ENCODE results near the gene COBL. TPM values are rescaled to one million over a fixed set of nuclear protein-coding genes. Genes with fewer than 3 reads are reported as not detected.

The COBL gene
- total and polyA plus RNA-seq, 2 of the 8 experiments (the other 6 are each of a cell fraction or from before 2014, with no cell fraction given): 13.8 to 40.4 TPM

DNA sequence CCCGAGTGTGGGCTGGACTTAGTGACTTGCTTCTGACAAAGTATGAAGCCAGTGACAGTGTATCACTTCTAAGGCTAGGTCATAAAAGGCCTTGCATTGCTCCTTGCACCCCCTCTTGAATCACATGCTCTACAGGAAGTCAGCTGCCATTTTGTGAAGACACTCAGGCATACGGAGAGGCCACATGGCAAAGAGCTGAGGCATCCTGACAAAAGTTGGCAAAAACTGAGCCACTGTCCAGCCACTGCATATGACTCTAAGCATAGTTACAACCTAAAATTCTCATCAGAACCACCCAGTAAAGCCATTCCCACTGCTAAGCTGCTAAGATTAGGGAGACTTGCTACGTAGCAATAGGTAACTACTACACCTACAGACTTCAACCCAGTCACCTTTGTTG is 18.6 kb downstream of the COBL start:
- Histone ChIP-seq H3K9ac (replicated peaks in 1 of 4; ENCODE audit: extremely low read depth in 1 of 4, low read depth in 3 of 4, low read length in 3 of 4) (no peak overlapping the region), H3K79me2 (ENCODE audit: control insufficient read depth in 1 of 2, insufficient read depth in 2 of 2, low read length in 2 of 2) (peaks cover 6 to 82% of the 10 kb centered on the region in 2 experiments; a peak in 3 of 4 replicates), H3K23ac (ENCODE audit: insufficient read length) (no peak overlapping the region), H3K4ac (replicated peaks; ENCODE audit: insufficient read length, low read depth, low read length) (no peak overlapping the region), H4K20me1 (replicated peaks in 1 of 2; ENCODE audit: control insufficient read depth in 1 of 2, insufficient read depth in 2 of 2, low read length in 2 of 2) (peaks cover 0 to 5% of the 10 kb centered on the region in 2 experiments), H3K23me2 (ENCODE audit: low read depth, low read length) (no peaks in the 10 kb centered on the region), H3K27me3 (replicated peaks in 1 of 4; ENCODE audit: control insufficient read depth in 3 of 4, extremely low read depth in 1 of 4, insufficient read depth in 3 of 4, low read length in 3 of 4) (no peaks in the 10 kb centered on the region), H2AFZ (ENCODE audit: low read length) (no peak overlapping the region), H4K8ac (ENCODE audit: extremely low read depth, insufficient read depth, low read length) (no peak overlapping the region), H3K4me2 (ENCODE audit: insufficient read depth in 1 of 2, low read depth in 2 of 2, low read length in 2 of 2) (no peak overlapping the region), H2BK20ac (ENCODE audit: low read length) (no peak overlapping the region), H2BK12ac (ENCODE audit: low read depth, low read length) (no peak overlapping the region), H3K9me3 (ENCODE audit: insufficient read depth in 2 of 2, low read depth in 1 of 2, low read length in 1 of 2) (no peaks in the 10 kb centered on the region), H2BK15ac (ENCODE audit: low read length) (no peak overlapping the region), H2AK5ac (ENCODE audit: low read depth, low read length) (no peak overlapping the region), H3K79me1 (ENCODE audit: low read depth, low read length) (peaks cover 5% of the 10 kb centered on the region; the same call in 1 of the 2 replicates), H3K56ac (replicated peaks; ENCODE audit: insufficient read length, low read depth, low read length) (no peak overlapping the region), H2BK5ac (ENCODE audit: low read depth, low read length) (no peak overlapping the region), H3K36me3 (ENCODE audit: control insufficient read depth in 2 of 4, insufficient read depth in 4 of 4, low read length in 3 of 4) (no peaks in the 10 kb centered on the region), H3K18ac (ENCODE audit: extremely low read depth, low read length) (no peak overlapping the region), H3K14ac (ENCODE audit: insufficient read length) (no peak overlapping the region), H4K5ac (ENCODE audit: insufficient read length, low read depth, low read length) (no peak overlapping the region), H3K27ac (ENCODE audit: low read depth, low read length) (no peak overlapping the region), H3K4me1 (replicated peaks in 1 of 4; ENCODE audit: control insufficient read depth in 3 of 4, insufficient read depth in 4 of 4, low read length in 3 of 4) (peaks cover 0 to 6% (median 5%) of the 10 kb centered on the region in 4 experiments; a peak in 3 of 7 replicates), H2BK120ac (replicated peaks; ENCODE audit: low read depth, low read length) (no peak overlapping the region), H3K4me3 (ENCODE audit: extremely low read depth in 1 of 4, insufficient read depth in 2 of 4, low read depth in 3 of 4, low read length in 4 of 4) (no peak overlapping the region), H4K91ac (replicated peaks; ENCODE audit: insufficient read length, low read length) (no peak overlapping the region)
- no peak for DNase-seq (ENCODE audit: low read depth in 1 of 2, low spot score in 2 of 2)
- 93% methylated on average over 3 of the region's 3 CpGs; no CpG with 5 or more reads in 1 of the 2 experiments for WGBS, 2 experiments (ENCODE audit: extremely low coverage in 1 of 2, insufficient coverage in 1 of 2, insufficient read length in 1 of 2, insufficient replicate concordance in 2 of 2, low coverage in 1 of 2, low lambda C conversion rate in 2 of 2, missing lambda C conversion rate in 1 of 2)
- FAIRE-seq: no peak
- ChIA-PET POLR2A (ENCODE audit: partially characterized antibody) (interaction anchor here (0.6 to 2.2 kb wide), 4 partner anchors 8 to 36 kb away, joined by 3 to 10 read pairs (median 6); no protein-coding TSS in a partner anchor), CTCF (ENCODE audit: partially characterized antibody) (interaction anchor here (0.9 to 5.0 kb wide), 10 partner anchors 8 to 137 kb away, joined by 3 to 33 read pairs (median 4); no protein-coding TSS in a partner anchor)
- TF ChIP-seq JUN (IDR thresholded peaks at IDR 0.05; ENCODE audit: low read depth, low read length) (no peak), TBP (IDR thresholded peaks at IDR 0.05; ENCODE audit: low read depth, low read length) (no peak), NANOG (IDR thresholded peaks at IDR 0.05; ENCODE audit: insufficient read depth, low read depth, low read length, poor library complexity, severe bottlenecking) (no peak), TAF7 (optimal IDR thresholded peaks at IDR 0.05; ENCODE audit: borderline replicate concordance, low read depth, low read length) (no peak), EP300 (IDR thresholded peaks at IDR 0.05; ENCODE audit: borderline replicate concordance in 1 of 2, low read depth in 2 of 2, low read length in 2 of 2) (no peak), MAFK (IDR thresholded peaks at IDR 0.05; ENCODE audit: low read depth, low read length) (no peak), PHF8 (conservative IDR thresholded peaks at IDR 0.05; ENCODE audit: low read depth, low read length) (no peak), HDAC2 (IDR thresholded peaks at IDR 0.05; ENCODE audit: borderline replicate concordance in 1 of 2, low read depth in 2 of 2, low read length in 2 of 2) (no peak), NRF1 (IDR thresholded peaks at IDR 0.05; ENCODE audit: low read depth, low read length) (no peak), ZNF274 (IDR thresholded peaks at IDR 0.05; ENCODE audit: borderline replicate concordance, extremely low read depth, low read length) (no peak), KDM5A (IDR thresholded peaks at IDR 0.05; ENCODE audit: low read length) (no peak)
- TF ChIP-seq, protein P1, sequence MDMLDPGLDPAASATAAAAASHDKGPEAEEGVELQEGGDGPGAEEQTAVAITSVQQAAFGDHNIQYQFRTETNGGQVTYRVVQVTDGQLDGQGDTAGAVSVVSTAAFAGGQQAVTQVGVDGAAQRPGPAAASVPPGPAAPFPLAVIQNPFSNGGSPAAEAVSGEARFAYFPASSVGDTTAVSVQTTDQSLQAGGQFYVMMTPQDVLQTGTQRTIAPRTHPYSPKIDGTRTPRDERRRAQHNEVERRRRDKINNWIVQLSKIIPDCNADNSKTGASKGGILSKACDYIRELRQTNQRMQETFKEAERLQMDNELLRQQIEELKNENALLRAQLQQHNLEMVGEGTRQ (IDR thresholded peaks at IDR 0.05; ENCODE audit: low read length): no peak
